ENCODE data around the gene LPAR2. TPM values are rescaled to one million over a fixed set of nuclear protein-coding genes. Genes with fewer than 3 reads are reported as not detected.

LPAR2 gene
- total and polyA plus RNA-seq, 2 donors (not counting 3 experiments of a cell fraction or from before 2014, with no cell fraction given): 4.7 to 5.0 TPM

DNA sequence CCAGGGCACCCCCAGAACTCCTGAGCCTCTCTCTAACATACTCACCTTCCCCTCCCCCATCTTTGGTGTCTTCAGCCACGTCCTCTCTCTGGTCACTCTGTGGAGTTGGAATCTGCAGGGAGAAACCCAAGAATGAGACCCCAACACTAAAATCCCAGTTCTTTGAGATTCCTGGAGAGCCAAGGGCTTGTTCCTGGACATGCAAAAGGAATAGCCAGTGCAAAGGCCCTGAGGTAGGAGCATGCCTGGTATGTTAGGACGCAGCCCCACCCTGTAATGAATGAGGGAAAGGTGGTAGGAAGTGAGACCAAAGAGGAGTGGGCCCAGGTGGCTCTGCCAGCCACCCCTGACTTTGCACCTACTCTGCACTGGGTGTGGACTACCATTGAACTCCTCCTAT, 2.4 kb upstream of the LPAR2 start:
- Histone ChIP-seq H3K4me3 (replicated peaks in 1 of 3; ENCODE audit: insufficient read depth in 1 of 3, low read depth in 1 of 3, low read length in 3 of 3) (no peak overlapping the region), H3K9ac (replicated peaks; ENCODE audit: extremely low read depth, insufficient read depth, low read length) (no peak overlapping the region), H3K27me3 (ENCODE audit: control insufficient read depth in 2 of 2, insufficient read depth in 2 of 2, low read length in 2 of 2) (peaks cover 0 to 6% of the 10 kb centered on the region in 2 experiments), H3K9me1 (replicated peaks; ENCODE audit: control insufficient read depth, extremely low read depth, insufficient read depth, low read length) (no peaks in the 10 kb centered on the region), H2AFZ (ENCODE audit: low read depth, low read length) (no peak overlapping the region), H3K36me3 (ENCODE audit: control insufficient read depth in 2 of 2, extremely low read depth in 1 of 2, insufficient read depth in 2 of 2, low read length in 2 of 2) (peaks cover 3 to 15% of the 10 kb centered on the region in 2 experiments), H3K4me1 (ENCODE audit: control insufficient read depth, extremely low read depth, insufficient read depth, low read length) (no peaks in the 10 kb centered on the region), H3K27ac (ENCODE audit: insufficient read depth, low read depth, low read length) (no peak overlapping the region), H3K9me3 (replicated peaks; ENCODE audit: control insufficient read depth, insufficient read depth, low read length) (no peaks in the 10 kb centered on the region), H4K20me1 (replicated peaks; ENCODE audit: control insufficient read depth, extremely low read depth, insufficient read depth, low read length) (no peaks in the 10 kb centered on the region), H3K79me2 (ENCODE audit: control insufficient read depth, insufficient read depth, low read length) (no peaks in the 10 kb centered on the region), H3K4me2 (ENCODE audit: insufficient read depth, low read length) (no peak overlapping the region)
- TF ChIP-seq, protein P1, sequence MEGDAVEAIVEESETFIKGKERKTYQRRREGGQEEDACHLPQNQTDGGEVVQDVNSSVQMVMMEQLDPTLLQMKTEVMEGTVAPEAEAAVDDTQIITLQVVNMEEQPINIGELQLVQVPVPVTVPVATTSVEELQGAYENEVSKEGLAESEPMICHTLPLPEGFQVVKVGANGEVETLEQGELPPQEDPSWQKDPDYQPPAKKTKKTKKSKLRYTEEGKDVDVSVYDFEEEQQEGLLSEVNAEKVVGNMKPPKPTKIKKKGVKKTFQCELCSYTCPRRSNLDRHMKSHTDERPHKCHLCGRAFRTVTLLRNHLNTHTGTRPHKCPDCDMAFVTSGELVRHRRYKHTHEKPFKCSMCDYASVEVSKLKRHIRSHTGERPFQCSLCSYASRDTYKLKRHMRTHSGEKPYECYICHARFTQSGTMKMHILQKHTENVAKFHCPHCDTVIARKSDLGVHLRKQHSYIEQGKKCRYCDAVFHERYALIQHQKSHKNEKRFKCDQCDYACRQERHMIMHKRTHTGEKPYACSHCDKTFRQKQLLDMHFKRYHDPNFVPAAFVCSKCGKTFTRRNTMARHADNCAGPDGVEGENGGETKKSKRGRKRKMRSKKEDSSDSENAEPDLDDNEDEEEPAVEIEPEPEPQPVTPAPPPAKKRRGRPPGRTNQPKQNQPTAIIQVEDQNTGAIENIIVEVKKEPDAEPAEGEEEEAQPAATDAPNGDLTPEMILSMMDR (IDR thresholded peaks at IDR 0.05; ENCODE audit: extremely low read depth in 1 of 2, insufficient read depth in 1 of 2, low read depth in 1 of 2, low read length in 2 of 2): no peak
- TF ChIP-seq POLR2AphosphoS5 (IDR thresholded peaks at IDR 0.05; ENCODE audit: insufficient read depth, low read depth, low read length): no peak
- TF ChIP-seq FOS (IDR thresholded peaks at IDR 0.05; ENCODE audit: borderline replicate concordance, insufficient read depth, low read length): no peak
- TF ChIP-seq MYC (IDR thresholded peaks at IDR 0.05; ENCODE audit: low read depth, low read length): no peak
- TF ChIP-seq JUN (IDR thresholded peaks at IDR 0.05; ENCODE audit: borderline replicate concordance, insufficient read depth, insufficient read length, low read depth): no peak
- TF ChIP-seq POLR2A (IDR thresholded peaks at IDR 0.05; ENCODE audit: low read depth, low read length): no peak
- TF ChIP-seq GATA2 (IDR thresholded peaks at IDR 0.05; ENCODE audit: insufficient read depth, insufficient read length, low read depth, low read length): no peak
- no peak for TF ChIP-seq EZH2 (IDR thresholded peaks at IDR 0.05; ENCODE audit: borderline replicate concordance, low read depth, low read length, severe bottlenecking)
- TF ChIP-seq MAX (IDR thresholded peaks at IDR 0.05; ENCODE audit: insufficient read depth, insufficient read length): no peak
- no TSS peak for BruUV-seq (replicated peaks)
- POLR2A ChIA-PET: no interaction called here
- CTCF ChIA-PET: no interaction called here
- intact Hi-C loops (cut with micrococcal nuclease): no loop called here
- dilution Hi-C loops (cut with MboI; ENCODE audit: extremely low pct_ligation_motif_present, low sequenced_read_pairs): no loop called here
- no peak for FAIRE-seq
- DNase-seq (ENCODE audit: low read depth, low spot score): no peak

Data from endothelial cell of umbilical vein (primary cell).